ENCODE results near the gene WRAP73. TPM values are rescaled to one million over a fixed set of nuclear protein-coding genes. Genes with fewer than 3 reads are reported as not detected.

WRAP73 gene
- total RNA-seq, 3 donors from 2014 or later, result 19.2 to 26.3 (median 21.0) TPM

DNA sequence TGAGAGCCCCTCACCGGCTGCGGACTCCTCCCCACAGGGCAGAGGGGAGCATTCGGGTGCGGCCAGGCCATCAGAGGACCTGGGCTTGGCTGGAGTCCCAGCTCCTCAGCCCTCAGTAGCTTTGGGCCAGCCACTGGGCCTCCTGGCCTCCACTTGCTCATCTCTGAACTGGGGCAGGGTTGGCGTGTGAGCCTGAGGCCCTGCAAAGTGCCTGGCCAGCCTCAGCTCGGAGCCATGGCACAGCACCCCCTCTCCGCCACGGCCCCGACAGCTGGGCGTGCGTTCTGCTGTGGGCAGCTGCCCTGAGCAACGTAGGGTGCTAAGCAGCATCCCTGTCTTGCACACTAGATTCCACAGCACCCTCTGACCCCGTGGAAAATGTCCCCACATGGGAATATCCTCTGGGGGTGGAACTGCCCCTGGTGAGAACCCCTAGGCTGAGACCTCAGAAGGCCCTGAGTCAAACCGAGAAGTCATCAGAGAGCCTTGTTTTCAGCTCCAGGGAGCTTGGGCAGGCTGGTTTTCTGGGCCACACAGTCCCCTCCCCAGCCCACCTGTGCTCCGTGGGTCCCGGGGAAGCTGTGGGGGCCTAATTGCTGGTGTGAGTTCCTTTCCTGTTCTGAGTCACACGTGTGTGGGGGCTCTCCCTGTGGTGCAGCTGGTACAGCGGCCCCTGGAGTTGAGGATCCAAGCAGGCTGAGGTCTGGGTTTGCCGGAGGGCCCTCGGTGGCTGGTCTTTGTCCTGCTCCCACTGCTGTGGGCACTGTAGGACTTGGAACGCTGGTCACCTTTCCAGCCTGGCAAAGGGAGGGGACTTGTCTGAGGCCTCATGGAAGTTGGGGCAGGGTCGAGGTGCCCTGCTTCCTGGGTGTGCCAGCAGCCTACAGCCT, 26.9 kb upstream of the WRAP73 start:
- intact Hi-C loops (cut with DNase I, micrococcal nuclease), result no loop called here
- H3K36me3 ChIP-seq (ENCODE audit: low read depth), result no peaks in the 10 kb centered on the region
- peaks cover 4% of the 10 kb centered on the region for H3K4me1 ChIP-seq (ENCODE audit: low read depth)
- H3K4me3 ChIP-seq, result no peak overlapping the region
- H3K9me3 ChIP-seq, result no peaks in the 10 kb centered on the region
- peak; percentile 4 for ATAC-seq
- TF ChIP-seq, protein P1, sequence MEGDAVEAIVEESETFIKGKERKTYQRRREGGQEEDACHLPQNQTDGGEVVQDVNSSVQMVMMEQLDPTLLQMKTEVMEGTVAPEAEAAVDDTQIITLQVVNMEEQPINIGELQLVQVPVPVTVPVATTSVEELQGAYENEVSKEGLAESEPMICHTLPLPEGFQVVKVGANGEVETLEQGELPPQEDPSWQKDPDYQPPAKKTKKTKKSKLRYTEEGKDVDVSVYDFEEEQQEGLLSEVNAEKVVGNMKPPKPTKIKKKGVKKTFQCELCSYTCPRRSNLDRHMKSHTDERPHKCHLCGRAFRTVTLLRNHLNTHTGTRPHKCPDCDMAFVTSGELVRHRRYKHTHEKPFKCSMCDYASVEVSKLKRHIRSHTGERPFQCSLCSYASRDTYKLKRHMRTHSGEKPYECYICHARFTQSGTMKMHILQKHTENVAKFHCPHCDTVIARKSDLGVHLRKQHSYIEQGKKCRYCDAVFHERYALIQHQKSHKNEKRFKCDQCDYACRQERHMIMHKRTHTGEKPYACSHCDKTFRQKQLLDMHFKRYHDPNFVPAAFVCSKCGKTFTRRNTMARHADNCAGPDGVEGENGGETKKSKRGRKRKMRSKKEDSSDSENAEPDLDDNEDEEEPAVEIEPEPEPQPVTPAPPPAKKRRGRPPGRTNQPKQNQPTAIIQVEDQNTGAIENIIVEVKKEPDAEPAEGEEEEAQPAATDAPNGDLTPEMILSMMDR (IDR thresholded peaks at IDR 0.05), result no peak
- DNase-seq, result peak in 1 of 3 donors; percentile 53

DNA sequence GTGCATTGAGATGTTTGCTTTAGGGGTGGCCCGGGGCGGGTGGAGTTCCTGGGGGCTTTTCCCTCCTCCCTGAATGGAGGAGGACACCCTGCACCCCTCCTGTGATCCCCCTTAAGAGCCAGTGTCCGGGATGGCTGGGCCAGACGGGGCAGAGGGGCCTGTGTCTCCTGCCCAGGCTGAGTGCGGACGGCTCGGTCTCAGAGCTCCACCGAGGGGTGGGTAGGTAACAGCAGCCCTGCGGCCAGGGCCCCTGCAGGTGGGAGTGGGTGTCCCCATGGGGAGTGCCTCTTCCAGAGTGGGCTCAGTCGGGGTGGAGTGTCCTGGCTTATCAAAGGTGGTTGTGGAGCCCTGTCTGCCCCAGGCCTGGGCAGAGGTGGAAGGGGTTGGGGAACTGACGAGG, 25.5 kb upstream of the WRAP73 start:
- ATAC-seq, result no peak
- intact Hi-C loops (cut with DNase I, micrococcal nuclease), result no loop called here
- no peak overlapping the region for H3K4me3 ChIP-seq
- peaks cover 4% of the 10 kb centered on the region for H3K4me1 ChIP-seq (ENCODE audit: low read depth)
- TF ChIP-seq, protein P1 (IDR thresholded peaks at IDR 0.05), result no peak
- H3K9me3 ChIP-seq, result no peaks in the 10 kb centered on the region
- no peaks in the 10 kb centered on the region for H3K36me3 ChIP-seq (ENCODE audit: low read depth)
- DNase-seq, result peak in 1 of 3 donors; percentile 62

DNA sequence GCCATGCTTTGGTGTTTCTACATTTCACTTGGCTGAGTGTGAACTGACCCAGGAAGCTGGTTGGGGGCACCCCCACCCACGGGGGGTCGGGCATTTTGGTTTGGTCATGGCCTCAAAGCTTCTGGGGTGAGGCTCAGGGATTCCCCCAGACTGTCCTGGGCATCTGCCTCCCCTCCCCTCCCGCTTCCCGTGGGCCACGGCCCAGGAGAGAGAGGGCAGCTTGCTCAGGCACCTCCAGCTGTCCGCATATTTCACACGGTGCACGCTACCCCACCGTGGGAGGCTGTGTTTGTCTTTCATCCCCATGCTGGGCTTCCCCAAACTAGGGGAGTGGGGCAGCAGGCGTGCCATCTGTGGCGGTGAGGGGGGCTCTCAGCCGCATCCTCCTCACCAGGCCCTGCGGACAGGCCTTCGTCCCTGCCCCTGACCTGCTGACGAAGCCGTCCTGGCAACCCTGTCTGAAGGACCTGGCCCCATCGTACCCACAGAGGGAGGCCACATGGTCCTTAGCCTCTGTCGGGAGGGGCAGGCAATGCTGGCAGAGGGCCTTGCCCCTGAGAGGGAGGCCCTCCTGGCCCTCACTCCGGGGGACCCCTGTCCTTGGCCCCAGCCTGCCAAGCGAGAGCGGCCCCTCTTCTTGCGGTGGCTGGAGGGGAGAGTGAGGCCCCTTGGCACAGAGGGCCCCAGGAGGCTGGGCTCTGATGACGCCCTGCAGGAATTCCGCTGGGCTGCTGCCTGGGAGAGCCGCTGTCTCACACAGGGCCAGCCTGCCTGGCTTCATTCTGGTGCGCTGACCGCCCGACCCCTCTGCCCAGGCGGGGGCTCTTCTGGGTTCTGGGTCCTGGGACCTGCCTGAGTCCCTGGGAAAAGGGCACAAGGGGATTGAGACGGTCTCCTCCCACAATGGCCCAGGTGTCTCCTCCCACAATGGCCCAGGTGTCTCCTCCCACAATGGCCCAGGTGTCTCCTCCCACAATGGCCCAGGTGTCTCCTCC, 24.5 kb upstream of the WRAP73 start:
- peaks cover 6% of the 10 kb centered on the region for H3K4me1 ChIP-seq (ENCODE audit: low read depth)
- DNase-seq, result peak; percentile 53 to 73 (median 65)
- TF ChIP-seq, protein P1 (IDR thresholded peaks at IDR 0.05), result no peak
- intact Hi-C loops (cut with DNase I, micrococcal nuclease), result no loop called here
- no peaks in the 10 kb centered on the region for H3K9me3 ChIP-seq
- peak; percentile 49 for ATAC-seq
- no peaks in the 10 kb centered on the region for H3K36me3 ChIP-seq (ENCODE audit: low read depth)
- no peak overlapping the region for H3K4me3 ChIP-seq

DNA sequence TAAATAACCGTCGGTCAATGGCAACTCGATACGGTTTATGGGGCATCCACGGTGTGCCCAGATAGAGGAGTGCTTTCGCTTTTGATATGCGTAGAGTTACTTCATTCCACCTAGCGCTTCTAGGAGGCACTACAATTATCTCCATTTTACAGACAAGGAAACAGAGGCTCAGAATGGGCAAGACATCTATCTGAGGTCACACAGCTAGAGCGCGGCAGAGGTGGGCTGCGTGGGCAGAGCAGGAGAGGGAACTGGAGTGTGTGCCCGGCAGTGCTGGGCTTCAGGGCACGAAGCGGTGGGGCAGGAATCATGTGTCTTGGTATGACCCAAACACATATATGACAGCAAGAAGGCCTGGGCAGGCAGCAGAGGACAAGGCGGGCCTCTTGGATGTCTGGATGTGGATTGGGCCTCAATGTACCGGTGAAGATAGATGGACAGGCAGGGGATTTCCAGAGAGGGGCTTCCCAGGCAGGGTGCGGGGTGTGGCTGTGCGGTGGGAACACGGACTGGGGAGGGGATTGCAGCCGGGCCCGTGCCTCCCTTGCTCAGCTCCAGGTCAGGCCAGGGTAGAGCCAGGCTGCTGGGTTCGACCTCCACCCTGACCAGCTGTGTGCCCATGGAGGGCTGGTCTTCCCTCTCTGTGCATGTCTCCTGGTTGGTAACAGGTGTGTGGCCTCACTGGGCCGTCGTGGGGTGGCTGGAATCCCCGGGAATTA, 23.6 kb upstream of the WRAP73 start:
- Histone ChIP-seq H3K4me1 (ENCODE audit: low read depth) (peaks cover 14% of the 10 kb centered on the region), H3K4me3 (no peak overlapping the region), H3K36me3 (ENCODE audit: low read depth) (no peaks in the 10 kb centered on the region), H3K9me3 (no peaks in the 10 kb centered on the region)
- TF ChIP-seq, protein P1 (IDR thresholded peaks at IDR 0.05), result no peak
- intact Hi-C loops (cut with DNase I, micrococcal nuclease), result no loop called here
- DNase-seq, result peak in 1 of 3 donors; percentile 49
- ATAC-seq, result peak; percentile 37

DNA sequence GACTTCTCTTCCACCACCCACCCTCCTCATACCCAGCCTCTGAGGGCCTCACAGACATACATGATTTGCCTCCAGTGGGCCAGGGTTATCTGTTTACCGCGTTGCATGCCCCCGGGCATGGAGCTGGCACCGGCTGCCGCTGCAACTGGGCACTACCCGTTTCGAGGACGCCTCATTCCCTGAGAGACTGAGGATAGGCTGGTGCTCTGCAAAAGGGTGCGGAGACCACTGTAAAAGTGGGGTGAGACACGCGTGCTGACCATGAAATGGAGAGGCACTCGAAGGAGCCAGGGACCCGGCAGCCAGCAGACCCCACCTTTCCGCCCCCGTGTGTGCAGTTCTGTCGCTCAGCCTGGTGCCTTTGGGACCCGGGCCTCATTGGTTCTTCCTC, 23.1 kb upstream of the WRAP73 start:
- H3K4me3 ChIP-seq, result no peak overlapping the region
- DNase-seq (peak in 1 of 3 donors; percentile 48), ATAC-seq (no peak)
- H3K9me3 ChIP-seq, result no peaks in the 10 kb centered on the region
- peaks cover 15% of the 10 kb centered on the region for H3K4me1 ChIP-seq (ENCODE audit: low read depth)
- intact Hi-C loops (cut with DNase I, micrococcal nuclease), result no loop called here
- no peaks in the 10 kb centered on the region for H3K36me3 ChIP-seq (ENCODE audit: low read depth)
- TF ChIP-seq, protein P1 (IDR thresholded peaks at IDR 0.05), result no peak
